Left lobe of liver (tissue), 2 donors: ENCODE measurements around the gene CIITA. TPM values are rescaled to one million over a fixed set of nuclear protein-coding genes. Genes with fewer than 3 reads are reported as not detected.
"Not testable (repeated sequence)": the region's sequence is repeated elsewhere in the genome, so short reads cannot be mapped to it uniquely, and the experiment has no call there.

Experiments
- ATAC-seq: fragments of 200-7000 bp; cut with Tn5 transposase; one replicate; pipeline ENCODE4 v1.9.1; 2020; ENCODE audit warnings: mild to moderate bottlenecking, moderate library complexity
- DNase-seq: peaks from one replicate; pipeline ENCODE4 v3.0.0-alpha.2; 2020; ENCODE audit warnings: low spot score
- total RNA-seq: library from RNA; stranded (reverse); gene quantifications from one replicate; pipeline ENCODE4 v1.2.1, GENCODE V29; 2021
- donor health status: DM: no; HTN: no; CAD: no; lungs with moderate emphysema.
- donor health status: DM: no; HTN: yes; CAD: no.

CIITA gene
- total RNA-seq, 1 donor from 2014 or later = 1.7 TPM

DNA sequence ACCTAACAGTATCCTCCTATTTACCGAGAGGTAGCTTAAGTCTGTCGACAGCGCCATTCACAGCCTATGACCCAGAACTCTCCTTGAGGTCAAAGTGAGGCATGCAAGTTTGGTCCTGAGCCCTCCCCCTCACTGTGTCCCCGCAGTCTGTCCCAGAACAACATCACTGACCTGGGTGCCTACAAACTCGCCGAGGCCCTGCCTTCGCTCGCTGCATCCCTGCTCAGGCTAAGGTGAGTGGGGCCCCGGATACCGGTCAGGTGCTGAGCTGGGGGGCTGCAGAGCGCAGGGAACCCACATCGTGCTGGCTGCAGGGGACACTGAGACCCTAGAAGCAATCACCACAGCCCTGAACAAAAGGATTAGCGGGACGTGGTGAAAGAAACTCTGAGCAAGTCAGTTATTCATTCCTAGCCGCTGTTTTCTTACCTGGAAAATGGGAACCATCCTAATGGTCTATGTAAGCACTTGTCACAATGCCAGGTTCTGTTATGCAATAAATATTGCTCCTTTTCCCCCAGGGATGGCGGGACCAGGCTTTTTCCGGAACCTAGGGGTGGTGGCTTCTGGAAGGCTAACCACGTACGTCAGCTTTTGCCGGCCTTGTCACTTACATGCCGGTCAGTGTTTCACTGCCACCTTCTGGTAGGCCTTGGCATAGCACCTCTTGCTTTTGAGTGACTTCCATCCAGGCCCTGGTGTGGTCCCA is 41.4 kb downstream of the CIITA start:
- ATAC-seq (peak; percentile 76), DNase-seq (peak; percentile 92)

DNA sequence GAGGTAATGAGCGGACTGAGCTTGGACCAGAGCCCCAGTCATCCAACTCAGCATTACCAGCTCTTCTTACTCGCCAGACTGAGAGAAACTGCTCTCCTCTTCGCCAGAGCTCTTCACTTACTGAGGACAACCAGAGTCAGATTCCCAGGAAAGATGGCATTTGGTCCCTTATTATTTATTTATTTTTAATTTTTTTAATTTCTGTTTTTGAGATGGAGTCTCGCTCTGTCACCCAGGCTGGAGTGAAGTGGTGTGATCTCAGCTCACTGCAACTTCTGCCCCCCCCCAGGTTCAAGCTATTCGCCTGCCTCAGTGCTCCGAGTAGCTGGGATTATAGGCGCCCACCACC is 42.0 kb downstream of the CIITA start:
- ATAC-seq = no peak
- DNase-seq = no peak

DNA sequence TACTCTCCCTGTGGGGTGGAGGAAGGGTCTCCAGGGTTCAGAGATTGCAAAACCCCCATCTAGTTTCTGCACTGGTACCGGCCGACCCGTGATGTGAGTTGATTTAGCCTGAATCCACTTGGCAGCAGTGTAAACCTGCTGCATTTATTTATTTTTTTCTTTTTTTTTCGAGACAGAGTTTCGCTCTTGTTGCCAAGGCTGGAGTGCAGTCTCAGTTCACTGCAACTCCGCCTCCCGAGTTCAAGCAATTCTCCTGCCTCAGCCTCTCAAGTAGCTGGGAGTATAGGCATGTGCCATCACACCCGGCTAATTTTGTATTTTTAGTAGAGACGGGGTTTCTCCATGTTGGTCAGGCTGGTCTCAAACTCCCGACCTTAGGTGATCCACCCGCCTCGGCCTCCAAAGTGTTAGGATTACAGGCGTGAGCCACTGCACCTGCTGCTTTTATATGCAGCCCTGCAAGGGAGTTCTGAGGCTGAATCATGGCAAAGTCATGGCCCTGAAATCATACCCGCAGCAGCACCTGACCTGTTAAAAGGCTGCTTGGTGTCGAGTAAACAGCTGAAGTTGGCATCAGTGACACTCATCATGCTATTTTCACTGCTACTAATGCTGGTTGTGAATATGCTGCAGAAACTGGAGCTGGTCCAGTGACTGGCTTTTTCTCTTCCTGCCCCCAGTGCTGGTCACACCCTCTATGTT is 43.9 kb downstream of the CIITA start:
- ATAC-seq = peak; percentile 3
- DNase-seq = no peak

DNA sequence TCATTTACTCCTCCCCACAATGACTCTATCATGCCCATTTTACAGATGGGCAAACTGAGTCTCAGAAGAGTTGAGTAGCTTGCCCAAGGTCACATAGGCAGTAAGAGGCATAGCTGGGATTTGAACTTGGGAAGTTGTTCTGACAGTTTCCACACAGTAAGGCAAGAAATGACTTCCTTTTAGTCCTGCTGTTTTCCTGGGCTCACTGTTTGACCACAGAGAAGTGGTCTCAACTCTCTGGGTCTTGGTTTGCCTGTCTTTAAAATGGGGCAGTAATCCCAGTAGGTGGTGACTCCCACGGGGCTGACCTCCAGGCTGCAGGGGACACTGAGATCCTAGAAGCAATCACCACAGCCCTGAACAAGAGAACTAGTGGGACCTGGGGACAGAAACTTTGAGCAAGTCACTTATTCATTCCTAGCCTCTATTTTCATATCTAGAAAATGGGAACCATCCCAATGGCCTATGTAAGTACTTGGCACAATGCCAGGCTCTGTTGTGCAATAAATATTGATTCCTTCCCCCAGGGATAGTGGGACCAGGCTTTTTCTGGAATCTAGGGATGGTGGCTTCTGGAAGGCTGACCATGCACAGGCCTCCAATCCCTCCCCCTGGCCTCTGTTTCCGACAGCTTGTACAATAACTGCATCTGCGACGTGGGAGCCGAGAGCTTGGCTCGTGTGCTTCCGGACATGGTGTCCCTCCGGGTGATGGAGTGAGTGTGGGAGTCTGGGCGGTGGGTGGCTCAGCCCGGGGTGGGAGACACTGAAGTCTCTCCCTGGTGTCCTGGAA is 44.7 kb downstream of the CIITA start:
- ATAC-seq (peak; percentile 1), DNase-seq (no peak)

DNA sequence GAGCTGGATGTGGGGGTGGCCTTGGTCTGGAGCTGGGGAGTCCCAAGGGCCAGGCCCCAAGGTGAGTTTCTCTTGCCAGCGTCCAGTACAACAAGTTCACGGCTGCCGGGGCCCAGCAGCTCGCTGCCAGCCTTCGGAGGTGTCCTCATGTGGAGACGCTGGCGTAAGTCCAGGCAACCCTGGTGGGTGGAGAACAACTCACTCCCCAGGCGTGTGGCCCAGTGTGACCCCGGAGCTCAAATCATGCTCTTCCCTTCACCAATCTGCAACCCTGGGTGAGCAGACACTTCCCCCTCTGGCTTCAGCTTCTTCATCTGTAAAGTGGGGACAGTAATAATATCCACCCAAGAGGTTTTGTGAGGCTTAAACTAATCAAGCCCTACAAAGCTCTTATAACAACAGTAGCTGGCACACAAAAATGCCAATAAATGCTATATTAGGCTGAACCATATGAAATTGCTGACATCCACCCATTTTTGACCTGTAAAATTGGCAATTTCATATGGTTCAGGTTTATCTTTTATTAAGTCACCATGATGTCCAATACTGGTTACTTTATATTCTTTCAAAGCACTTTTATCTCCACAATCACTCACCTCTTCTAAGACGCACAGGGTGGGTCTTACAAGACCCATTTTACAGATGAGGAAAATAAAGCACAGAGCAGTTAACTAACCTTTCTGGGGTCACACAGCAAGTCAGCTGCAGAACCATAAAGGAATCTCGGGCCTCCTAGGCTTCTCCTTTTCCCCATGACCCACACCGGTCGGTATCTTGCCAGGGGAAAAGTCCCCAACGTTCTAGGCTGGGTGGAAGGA is 45.5 kb downstream of the CIITA start:
- ATAC-seq (peak; percentile 39), DNase-seq (peak; percentile 93)

DNA sequence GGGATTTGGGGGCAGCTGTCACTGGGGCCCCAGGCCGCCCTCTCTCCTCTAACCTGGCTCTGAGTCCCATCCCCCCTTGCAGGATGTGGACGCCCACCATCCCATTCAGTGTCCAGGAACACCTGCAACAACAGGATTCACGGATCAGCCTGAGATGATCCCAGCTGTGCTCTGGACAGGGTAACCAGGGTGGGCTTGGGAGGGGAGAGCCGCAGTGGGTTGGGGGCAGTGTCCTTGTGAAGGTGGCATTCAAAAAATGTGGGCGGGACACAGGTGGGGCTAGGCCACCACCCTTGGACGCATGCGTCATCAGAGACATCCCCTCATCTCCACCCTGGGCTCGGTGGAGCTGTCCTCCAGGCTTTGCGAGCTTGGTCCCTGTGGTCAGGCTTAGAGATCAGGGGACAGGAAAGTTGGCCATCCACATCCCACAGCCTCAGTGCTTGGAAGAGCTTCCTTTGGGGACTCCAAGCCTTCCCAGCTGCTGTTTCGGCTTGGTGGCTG is 46.2 kb downstream of the CIITA start:
- no peak for DNase-seq
- ATAC-seq = peak; percentile 19

DNA sequence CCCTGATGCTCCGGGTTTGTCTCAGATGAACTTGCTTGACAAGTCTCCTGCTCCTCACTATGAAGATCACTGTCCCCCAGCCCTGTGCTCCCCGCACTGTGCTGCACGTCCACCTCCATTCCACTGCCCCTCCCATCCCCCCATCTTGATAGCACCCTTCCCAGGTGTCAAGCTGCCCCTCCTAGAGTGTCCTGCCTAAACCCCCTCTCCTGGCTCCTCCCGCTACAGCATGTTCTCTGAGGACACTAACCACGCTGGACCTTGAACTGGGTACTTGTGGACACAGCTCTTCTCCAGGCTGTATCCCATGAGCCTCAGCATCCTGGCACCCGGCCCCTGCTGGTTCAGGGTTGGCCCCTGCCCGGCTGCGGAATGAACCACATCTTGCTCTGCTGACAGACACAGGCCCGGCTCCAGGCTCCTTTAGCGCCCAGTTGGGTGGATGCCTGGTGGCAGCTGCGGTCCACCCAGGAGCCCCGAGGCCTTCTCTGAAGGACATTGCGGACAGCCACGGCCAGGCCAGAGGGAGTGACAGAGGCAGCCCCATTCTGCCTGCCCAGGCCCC is 46.7 kb downstream of the CIITA start:
- ATAC-seq (peak; percentile 75), DNase-seq (peak; percentile 99)

DNA sequence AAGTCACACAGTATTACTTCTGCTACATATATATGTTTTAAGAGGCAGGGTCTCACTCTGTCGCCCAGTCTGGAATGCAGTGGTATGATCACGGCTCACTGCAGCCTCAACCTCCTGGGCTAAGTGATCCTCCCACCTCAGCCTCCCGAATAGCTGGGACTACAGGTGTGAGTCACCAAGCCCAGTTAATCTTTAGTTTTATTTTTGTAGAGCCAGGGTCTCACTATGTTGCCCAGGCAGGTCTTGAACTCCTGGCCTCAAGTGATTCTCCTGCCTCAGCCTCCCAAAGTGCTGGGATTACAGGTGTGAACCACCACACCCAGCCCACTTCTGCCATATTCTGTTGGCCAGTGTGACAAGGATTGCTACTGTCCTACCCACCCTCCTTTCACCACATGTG is 48.3 kb downstream of the CIITA start:
- not testable (repeated sequence) for ATAC-seq, DNase-seq

DNA sequence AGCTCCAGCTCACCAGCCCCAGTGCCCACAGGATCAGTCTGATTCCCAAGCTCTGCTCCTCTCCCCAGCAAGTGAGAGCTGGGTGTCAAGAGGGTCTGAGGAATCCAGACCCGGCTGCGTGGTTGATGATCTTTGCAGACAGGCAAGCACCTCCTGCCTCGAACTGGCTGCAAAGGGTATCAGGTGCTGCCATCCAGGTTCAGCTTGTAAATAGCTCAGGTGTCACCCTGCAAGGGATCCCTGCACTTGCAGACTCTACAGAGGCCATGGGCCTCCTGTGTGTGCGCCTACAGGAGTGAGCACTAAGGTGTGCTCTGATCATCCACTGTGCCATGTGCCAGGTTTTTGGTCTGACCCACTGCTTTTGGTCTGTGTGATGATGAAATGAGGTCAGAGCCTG is 49.1 kb downstream of the CIITA start:
- no peak for DNase-seq
- ATAC-seq = no peak

DNA sequence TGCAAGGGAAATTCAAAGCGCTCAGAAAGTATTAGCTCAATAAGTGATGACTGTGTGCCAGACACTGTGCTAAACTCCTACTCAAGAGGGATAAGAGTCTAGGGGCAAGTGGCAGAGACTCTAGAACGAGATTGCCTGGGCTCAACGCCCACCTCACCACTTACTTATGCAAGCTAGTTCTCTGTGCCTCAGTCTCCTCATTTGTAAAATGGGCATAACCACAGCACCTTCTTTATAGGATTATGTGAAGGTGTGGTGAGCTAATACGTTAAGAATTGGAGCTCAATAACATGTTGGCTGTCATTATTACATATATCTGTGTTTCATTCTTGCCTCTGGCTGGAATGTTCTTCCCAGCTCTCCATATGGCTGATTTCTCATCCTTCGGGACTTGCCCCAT is 49.9 kb downstream of the CIITA start:
- DNase-seq (no peak), ATAC-seq (no peak)

DNA sequence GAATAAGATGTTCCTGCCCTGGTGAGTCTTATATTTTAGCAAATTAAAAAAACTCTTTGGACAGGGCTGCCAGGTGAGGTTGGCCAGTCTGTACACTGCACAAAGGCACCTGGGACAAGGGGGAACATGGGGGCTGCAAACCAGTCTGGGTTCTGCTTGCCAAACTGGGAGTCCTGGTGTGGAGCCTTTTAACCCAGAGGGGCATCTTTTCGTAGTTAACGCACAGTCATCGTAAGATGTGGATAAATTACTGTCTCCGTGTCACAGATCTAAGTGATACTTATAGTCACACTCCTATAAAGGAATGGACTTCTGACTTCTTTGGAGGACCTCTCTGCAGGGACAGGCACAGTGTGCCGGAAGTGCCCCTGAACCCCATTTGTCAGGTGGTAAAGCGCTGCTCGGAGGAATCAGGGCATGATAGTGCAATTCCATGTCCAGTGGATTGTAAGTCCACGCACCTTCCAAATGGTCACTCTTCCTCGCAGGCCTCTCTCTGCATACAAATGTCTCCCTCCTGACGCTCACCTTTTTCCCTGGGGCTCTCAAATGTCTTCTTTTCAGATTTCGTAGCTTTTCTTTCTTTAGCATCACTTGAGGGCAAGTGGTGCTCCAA is 50.6 kb downstream of the CIITA start:
- DNase-seq = no peak
- ATAC-seq = no peak

DNA sequence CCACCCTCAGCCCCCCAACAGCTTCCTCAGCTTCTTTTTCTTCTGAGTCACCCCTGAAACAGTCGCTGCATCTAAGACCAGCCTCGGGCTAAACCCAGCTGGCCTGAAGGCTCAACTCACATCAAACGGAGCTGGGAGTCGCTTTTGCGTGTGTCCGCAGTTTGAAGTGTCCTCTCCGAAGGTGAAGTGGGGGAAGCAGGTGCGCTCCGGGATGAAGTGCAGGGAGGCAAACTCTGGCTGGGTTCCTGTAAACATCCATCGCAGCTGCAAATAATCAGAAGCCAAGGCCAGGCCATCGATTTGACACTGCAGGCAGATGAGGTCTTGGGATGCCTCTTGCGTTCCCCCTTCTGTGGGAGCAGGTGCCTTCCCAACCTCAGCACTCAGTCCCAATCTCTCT is 52.1 kb downstream of the CIITA start:
- ATAC-seq = peak; percentile 70

DNA sequence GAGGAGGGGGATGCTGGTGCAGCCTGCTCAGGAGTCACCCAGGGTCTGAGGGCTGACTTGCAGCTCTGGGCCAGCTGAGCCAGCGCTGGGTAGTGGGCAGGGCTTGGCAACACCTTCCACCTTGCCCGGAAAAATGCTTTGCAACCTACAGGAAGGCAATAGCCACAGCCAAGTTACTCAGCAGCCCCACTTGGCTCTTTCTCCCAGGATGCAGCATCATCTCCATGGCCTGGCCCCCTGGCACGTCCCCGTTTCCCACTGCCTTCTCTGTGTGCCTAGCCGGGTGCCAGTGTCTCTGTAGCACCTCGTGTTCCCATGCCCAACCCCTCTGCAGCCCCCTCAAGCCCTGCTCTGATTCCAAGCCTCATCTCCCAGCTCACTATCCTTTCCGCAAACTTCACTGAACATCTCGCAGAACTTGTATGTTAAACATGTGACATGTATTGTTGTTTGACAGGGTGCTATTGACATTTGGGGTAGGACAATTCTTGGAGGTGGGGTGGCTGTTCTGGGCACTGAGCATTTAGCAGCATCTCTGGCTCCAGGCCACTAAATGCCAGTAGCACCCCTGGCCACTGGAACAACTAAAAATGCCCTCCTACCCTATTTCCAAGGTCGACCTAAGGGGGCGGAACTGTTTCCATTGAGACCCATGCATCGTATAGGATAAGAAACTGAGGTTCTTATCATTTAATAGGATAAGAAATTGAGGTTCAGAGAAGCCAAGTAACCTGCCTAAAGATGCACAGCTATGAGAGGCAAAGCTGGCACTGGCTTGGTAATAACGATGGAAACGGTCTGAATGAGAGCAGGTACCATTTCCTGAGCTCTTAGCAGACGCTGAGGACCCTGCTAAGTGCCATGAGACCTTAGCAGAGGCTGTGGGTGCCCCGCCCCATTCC is 53.1 kb downstream of the CIITA start:
- peak; percentile 58 for ATAC-seq
- DNase-seq = no peak

More for the DNA sequence above, 52.1 kb downstream of the CIITA start:
- peak; percentile 86 for DNase-seq

DNA sequence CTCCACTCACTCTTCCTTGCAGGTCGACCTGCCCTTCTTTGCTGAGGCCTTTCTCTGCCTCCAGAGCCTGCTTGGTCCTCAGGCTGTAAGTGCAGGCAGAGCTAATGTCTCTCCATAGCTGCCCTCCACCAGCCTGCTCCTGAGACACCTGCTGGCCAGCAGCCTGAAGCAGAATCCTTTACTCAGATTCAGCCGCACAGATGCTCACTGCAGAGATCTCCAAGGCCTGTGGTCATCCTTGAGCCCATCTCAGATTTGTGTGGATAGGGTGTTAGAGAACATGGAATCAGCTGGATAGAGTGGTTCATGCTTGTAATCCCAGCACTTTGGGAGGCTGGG is 53.7 kb downstream of the CIITA start:
- no peak for ATAC-seq
- no peak for DNase-seq

DNA sequence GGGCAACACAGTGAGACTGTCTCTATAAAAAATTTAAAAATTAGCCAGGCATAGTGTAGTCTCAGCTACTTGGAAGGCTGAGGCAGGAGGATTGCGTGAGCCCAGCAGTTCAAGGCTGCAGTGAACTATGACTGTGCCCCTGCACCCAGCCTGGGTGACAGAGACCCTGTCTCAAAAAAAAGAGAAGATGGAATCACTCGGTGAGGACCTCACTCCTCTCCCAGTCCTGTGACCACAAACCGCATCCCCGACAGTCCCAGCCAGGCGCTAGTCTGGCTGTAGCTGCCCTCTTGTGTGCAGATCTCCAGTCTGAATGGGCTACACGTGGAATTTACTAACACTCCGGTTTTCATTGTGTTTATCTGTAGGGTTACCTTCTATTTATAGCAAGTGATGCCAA is 54.1 kb downstream of the CIITA start:
- DNase-seq (no peak), ATAC-seq (no peak)

DNA sequence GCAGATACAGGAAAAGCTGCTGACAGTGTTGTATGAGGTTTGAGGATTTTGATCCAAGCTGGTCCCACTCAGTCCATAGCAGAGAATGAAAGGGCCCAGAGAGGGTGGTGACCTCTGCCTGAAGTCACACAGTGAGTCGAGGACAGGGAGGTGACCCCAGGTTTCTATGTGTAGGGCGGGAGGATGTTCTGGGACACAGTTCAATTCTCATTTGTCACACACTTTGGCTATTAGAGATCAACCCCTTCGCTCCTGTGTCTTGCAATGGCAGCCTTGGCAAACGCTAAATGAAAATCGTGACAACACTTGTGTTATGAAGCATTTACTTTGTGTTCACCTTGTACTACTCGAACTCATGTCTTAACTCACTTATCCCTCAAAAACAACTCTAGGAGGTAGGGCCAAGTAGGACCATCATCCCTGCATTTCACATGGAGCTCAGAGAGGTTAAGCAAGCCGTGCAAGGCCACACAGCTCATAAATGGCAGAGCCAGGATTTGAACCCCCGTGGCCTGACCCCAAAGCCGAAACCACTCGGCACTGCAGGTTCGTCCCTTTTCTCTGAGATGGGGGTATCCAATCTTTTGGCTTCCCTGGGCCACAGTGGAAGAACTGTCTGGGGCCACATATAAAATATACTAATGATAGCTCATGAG is 55.1 kb downstream of the CIITA start:
- ATAC-seq = no peak
- no peak for DNase-seq

DNA sequence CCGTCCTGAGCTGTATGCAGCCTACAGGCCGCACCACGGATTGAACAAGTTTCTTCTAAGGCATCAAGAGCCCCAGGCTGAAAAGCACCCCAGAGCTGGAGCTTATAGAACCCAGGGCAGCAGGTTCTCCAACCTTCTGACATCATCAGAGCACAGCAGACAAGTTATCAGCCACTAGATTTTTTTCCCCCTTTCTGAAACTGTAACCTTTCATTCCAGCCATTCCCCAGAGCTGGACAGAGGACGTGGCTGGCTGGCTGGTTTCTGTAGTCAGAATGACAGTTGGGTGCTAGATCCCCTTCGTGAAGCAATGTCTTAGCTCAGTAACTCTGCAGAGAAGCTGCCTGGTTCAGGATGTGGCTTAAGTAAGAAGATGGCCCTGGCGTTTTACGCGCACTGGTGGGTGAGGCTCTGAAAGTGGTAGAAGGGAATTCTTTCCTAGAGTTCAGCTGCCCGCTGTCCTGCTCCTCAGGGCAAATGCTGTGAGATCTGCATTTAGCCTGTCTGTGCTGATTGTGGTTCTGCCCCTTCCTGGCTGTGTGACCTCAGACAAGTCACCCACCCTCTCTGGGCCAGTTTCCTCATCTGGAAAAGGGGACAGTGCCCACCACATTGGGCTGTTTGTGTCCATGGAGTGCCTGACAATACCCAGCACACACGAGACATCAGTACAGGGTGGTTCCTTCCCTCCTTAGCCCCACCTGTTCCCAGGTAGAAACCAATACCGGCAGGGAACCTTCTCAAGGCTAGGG is 56.1 kb downstream of the CIITA start:
- DNase-seq (no peak), ATAC-seq (no peak)

DNA sequence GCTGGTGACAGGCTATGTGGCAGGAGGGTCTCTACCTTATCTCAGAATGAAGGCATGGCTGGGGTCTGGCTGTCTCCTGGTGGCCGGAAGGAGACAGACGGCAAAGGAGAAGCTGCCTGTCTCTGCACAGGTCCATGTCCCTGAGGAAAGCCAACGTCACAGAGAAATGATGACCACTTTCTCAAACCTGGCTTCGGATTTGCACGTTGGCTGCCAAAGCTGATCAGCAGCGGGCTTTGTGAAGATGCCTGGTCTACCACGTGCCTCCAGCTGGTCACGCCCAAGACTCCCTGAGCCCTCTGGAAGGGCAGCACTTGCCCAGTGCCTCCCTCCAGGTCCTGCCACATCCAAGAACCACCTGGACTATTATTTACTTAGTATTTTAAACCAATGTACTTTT is 56.9 kb downstream of the CIITA start:
- DNase-seq (no peak), ATAC-seq (no peak)
